HepG2 (cell line): ENCODE data around the gene KIF17. TPM values are rescaled to one million over a fixed set of nuclear protein-coding genes. Genes with fewer than 3 reads are reported as not detected.
A peak's percentile ranks its signal among the peaks of the same experiment; 100 is the strongest.

Source experiments
- AGO1 ChIP-seq: fragments of 200-400 bp; formaldehyde crosslinking; IDR thresholded peaks from 2 replicates; pipeline ENCODE4 v1.6.1; 2017; ENCODE audit warnings: mild to moderate bottlenecking, low read depth, low read length, moderate library complexity; ENCODE audit not compliant: poor library complexity, severe bottlenecking
- ATF1 ChIP-seq: IDR thresholded peaks from 2 replicates; pipeline ENCODE4 v1.6.1; 2016; ENCODE audit warnings: mild to moderate bottlenecking, control low read depth
- CBX2 ChIP-seq, 2 experiments: fragments of 200-600 bp in 1 of 2; sonication (generic); formaldehyde crosslinking in 1 of 2; IDR thresholded peaks; 2 replicates each; pipeline versions ENCODE4 v1.7.0 to v1.8.1; 2018 to 2022; ENCODE audit warnings: low read depth in 2 of 2, low read length in 1 of 2, mild to moderate bottlenecking in 1 of 2, missing genetic modification reagents in 1 of 2
- CENPBD1 ChIP-seq: sonication (generic); formaldehyde crosslinking; IDR thresholded peaks from 2 replicates; pipeline ENCODE4 v1.8.0; 2022; ENCODE audit warnings: missing genetic modification reagents, low read depth, mild to moderate bottlenecking, borderline replicate concordance
- GABPA ChIP-seq, 2 experiments: IDR thresholded peaks; 2 replicates each; pipeline ENCODE4 v1.6.1; 2011 to 2016; ENCODE audit warnings: low read depth in 2 of 2, low read length in 1 of 2, missing biosample characterization in 1 of 2, missing genetic modification characterization in 1 of 2
- HDAC1 ChIP-seq: sonication (generic); formaldehyde crosslinking; IDR thresholded peaks from 2 replicates; pipeline ENCODE4 v1.5.1; 2020; ENCODE audit warnings: mild to moderate bottlenecking, missing genetic modification reagents
- IKZF1 ChIP-seq: fragments of 450-650 bp; IDR thresholded peaks from 2 replicates; pipeline ENCODE4 v1.7.1; 2016
- MAZ ChIP-seq, 2 experiments: sonication (generic) in 1 of 2; formaldehyde crosslinking in 1 of 2; IDR thresholded peaks; 2 replicates each; pipeline versions ENCODE4 v1.5.0 to v1.6.1; 2012 to 2020; ENCODE audit warnings: low read depth in 2 of 2, mild to moderate bottlenecking in 2 of 2, borderline replicate concordance in 1 of 2, improper control_type of control experiment in 1 of 2, low read length in 1 of 2, missing genetic modification reagents in 1 of 2, moderate library complexity in 1 of 2
- NCOA1 ChIP-seq: sonication (generic); formaldehyde crosslinking; IDR thresholded peaks from 2 replicates; pipeline ENCODE4 v1.9.0; 2021; ENCODE audit warnings: missing genetic modification reagents
- PBX2 ChIP-seq: IDR thresholded peaks from 2 replicates; pipeline ENCODE4 v1.6.1; 2016; ENCODE audit warnings: control low read depth
- RCOR2 ChIP-seq: IDR thresholded peaks from 2 replicates; pipeline ENCODE4 v1.6.1; 2016; ENCODE audit warnings: missing biosample characterization, missing genetic modification reagents
- RELA ChIP-seq: sonication (generic); formaldehyde crosslinking; IDR thresholded peaks from 2 replicates; pipeline ENCODE4 v1.4.0; 2020; ENCODE audit warnings: missing genetic modification reagents
- RNF2 ChIP-seq: fragments of 450-650 bp; conservative IDR thresholded peaks from 2 replicates; pipeline ENCODE4 v1.6.1; 2016; ENCODE audit warnings: low read depth
- SALL2 ChIP-seq: sonication (generic); formaldehyde crosslinking; IDR thresholded peaks from 2 replicates; pipeline ENCODE4 v1.8.1; 2023; ENCODE audit warnings: mild to moderate bottlenecking, missing genetic modification reagents, inconsistent platforms
- SMARCC2 ChIP-seq: fragments of 450-650 bp; IDR thresholded peaks from 2 replicates; pipeline ENCODE4 v1.6.1; 2017; ENCODE audit warnings: antibody characterized with exemption, mild to moderate bottlenecking
- SP2 ChIP-seq: sonication (generic); formaldehyde crosslinking; IDR thresholded peaks from 2 replicates; pipeline ENCODE4 v1.5.1; 2020; ENCODE audit warnings: mild to moderate bottlenecking, missing genetic modification reagents
- TBP ChIP-seq: sonication (generic); formaldehyde crosslinking; IDR thresholded peaks from 2 replicates; pipeline ENCODE4 v1.5.0; 2020; ENCODE audit warnings: missing genetic modification reagents
- ZFP37 ChIP-seq: sonication (generic); formaldehyde crosslinking; IDR thresholded peaks from 2 replicates; pipeline ENCODE4 v1.4.0; 2020; ENCODE audit warnings: missing genetic modification reagents, borderline replicate concordance
- ZNF101 ChIP-seq: sonication (generic); formaldehyde crosslinking; IDR thresholded peaks from 2 replicates; pipeline ENCODE4 v1.4.0; 2020; ENCODE audit warnings: mild to moderate bottlenecking, low read depth, missing genetic modification reagents, borderline replicate concordance
- ZNF17 ChIP-seq: sonication (generic); formaldehyde crosslinking; IDR thresholded peaks from 2 replicates; pipeline ENCODE4 v1.5.0; 2020; ENCODE audit warnings: mild to moderate bottlenecking, missing genetic modification reagents
- ZNF180 ChIP-seq: sonication (generic); formaldehyde crosslinking; IDR thresholded peaks from 2 replicates; pipeline ENCODE4 v1.4.0; 2020; ENCODE audit warnings: low read depth, missing genetic modification reagents, borderline replicate concordance
- ZNF264 ChIP-seq: sonication (generic); formaldehyde crosslinking; IDR thresholded peaks from 2 replicates; pipeline ENCODE4 v1.4.0; 2020; ENCODE audit warnings: missing genetic modification reagents
- ZNF577 ChIP-seq: sonication (generic); formaldehyde crosslinking; IDR thresholded peaks from 2 replicates; pipeline ENCODE4 v1.4.0; 2020; ENCODE audit warnings: mild to moderate bottlenecking, low read depth, missing genetic modification reagents, borderline replicate concordance
- ZNF619 ChIP-seq: sonication (generic); formaldehyde crosslinking; IDR thresholded peaks from 2 replicates; pipeline ENCODE4 v1.4.0; 2020; ENCODE audit warnings: mild to moderate bottlenecking, missing genetic modification reagents
- ZNF672 ChIP-seq: sonication (generic); formaldehyde crosslinking; IDR thresholded peaks from 2 replicates; pipeline ENCODE4 v1.8.1; 2022; ENCODE audit warnings: missing genetic modification reagents
- ZNF691 ChIP-seq: sonication (generic); formaldehyde crosslinking; IDR thresholded peaks from 2 replicates; pipeline ENCODE4 v1.4.0; 2020; ENCODE audit warnings: missing genetic modification reagents, low read depth, mild to moderate bottlenecking, borderline replicate concordance
- ZNF720 ChIP-seq: sonication (generic); formaldehyde crosslinking; IDR thresholded peaks from 2 replicates; pipeline ENCODE4 v1.4.0; 2020; ENCODE audit warnings: missing genetic modification reagents
- ZNF724P ChIP-seq: sonication (generic); formaldehyde crosslinking; IDR thresholded peaks from 2 replicates; pipeline ENCODE4 v1.8.0; 2022; ENCODE audit warnings: missing genetic modification reagents, borderline replicate concordance
- ZNF775 ChIP-seq: sonication (generic); formaldehyde crosslinking; IDR thresholded peaks from 2 replicates; pipeline ENCODE4 v1.4.0; 2020; ENCODE audit warnings: missing genetic modification reagents, mild to moderate bottlenecking, moderate library complexity, borderline replicate concordance
- ZNF850 ChIP-seq: sonication (generic); formaldehyde crosslinking; conservative IDR thresholded peaks from 2 replicates; pipeline ENCODE4 v1.9.0; 2021; ENCODE audit warnings: mild to moderate bottlenecking, missing genetic modification reagents
- ZSCAN31 ChIP-seq: sonication (generic); formaldehyde crosslinking; IDR thresholded peaks from 2 replicates; pipeline ENCODE4 v1.5.0; 2020; ENCODE audit warnings: low read depth, mild to moderate bottlenecking, missing genetic modification reagents
- polyA plus RNA-seq, 8 experiments: library from polyadenylated mRNA; depleted of rRNA in 3 of 8; stranded (reverse) in 7 of 8; unstranded in 1 of 8; fragments of >200 nt; fragmentation: Illumina TruSeq in 4 of 8; extraction: Trizol in 4 of 8; gene quantifications; 2 replicates each; pipeline versions ENCODE4 v1.2.1 to v1.2.3, GENCODE V29; 2011 to 2016; ENCODE audit warnings: low read depth in 4 of 8, missing spikeins in 1 of 8, mixed read lengths in 1 of 8; ENCODE audit not compliant: insufficient read depth in 1 of 8
- total RNA-seq, 5 experiments: library from RNA; depleted of rRNA; stranded (reverse); fragments of >200 nt; fragmentation: Illumina TruSeq; extraction: Trizol; gene quantifications; 2 replicates each; pipeline ENCODE4 v1.2.3, GENCODE V29; 2016; ENCODE audit warnings: low read depth in 1 of 5

Gene KIF17
- total and polyA plus RNA-seq, 2 of the 13 experiments (the other 11 are each of a cell fraction or from before 2014, with no cell fraction given): 0.24 to 0.44 TPM

DNA sequence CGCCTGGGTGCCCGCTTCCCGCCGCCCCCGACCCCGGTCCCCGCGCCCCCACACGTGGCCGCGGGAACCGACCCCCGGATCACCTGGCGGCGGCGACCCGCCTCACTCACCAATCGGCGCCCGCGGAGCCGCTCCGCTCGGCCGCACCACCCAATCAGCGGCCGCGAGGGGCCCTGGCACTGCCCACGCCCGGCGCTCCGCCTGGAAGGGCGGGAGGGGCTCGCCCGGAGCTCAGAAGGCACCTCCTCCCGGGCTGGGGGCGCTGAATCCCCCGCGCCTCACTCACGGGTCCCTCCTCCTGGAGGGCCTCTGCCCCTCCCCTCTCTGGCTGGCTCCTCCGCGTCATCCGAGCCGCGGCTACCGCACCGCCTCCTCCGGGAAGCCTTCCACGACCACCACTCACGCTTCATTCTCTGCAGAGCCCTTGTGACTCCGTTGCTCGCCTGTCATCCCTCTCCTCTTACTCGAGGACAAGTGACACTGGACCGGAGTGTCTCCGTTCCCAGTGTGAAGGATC, 14.3 kb upstream of the KIF17 start (continued):
- TF ChIP-seq ZNF691 (no peak), ZNF775 (no peak), PBX2 (no peak), CENPBD1 (CRISPR knock-in tag) (no peak), CBX2 (IDR thresholded peaks at IDR 0.05; ENCODE audit: low read depth, low read length) (no peak), CBX2 (CRISPR knock-in tag; IDR thresholded peaks at IDR 0.05; ENCODE audit: low read depth) (no peak), ZNF850 (CRISPR knock-in tag) (no peak; the same call in 1 of the 2 replicates), RELA (no peak), AGO1 (no peak), SMARCC2 (no peak), ATF1 (CRISPR knock-in tag) (no peak), ZNF180 (CRISPR knock-in tag) (no peak), RNF2 (no peak), SALL2 (CRISPR knock-in tag) (no peak), ZNF264 (CRISPR knock-in tag) (no peak), ZNF101 (CRISPR knock-in tag) (no peak), ZNF672 (no peak), RCOR2 (CRISPR knock-in tag) (peak; percentile 93), ZNF724P (0 out of 2 replicates have a peak, but pooled peaks have one; percentile 29), ZNF720 (no peak), NCOA1 (CRISPR knock-in tag) (no peak), ZFP37 (no peak), ZNF577 (CRISPR knock-in tag) (no peak), TBP (CRISPR knock-in tag) (no peak), ZSCAN31 (CRISPR knock-in tag) (no peak), IKZF1 (no peak), SP2 (peak; percentile 78), MAZ (IDR thresholded peaks at IDR 0.05; ENCODE audit: borderline replicate concordance, low read depth, low read length) (peak; percentile 68), MAZ (CRISPR knock-in tag; IDR thresholded peaks at IDR 0.05; ENCODE audit: low read depth) (peak; percentile 5; the same call in 1 of the 2 replicates), HDAC1 (0 out of 2 replicates have a peak, but pooled peaks have one; percentile 58), GABPA (IDR thresholded peaks at IDR 0.05; ENCODE audit: low read depth, low read length) (no peak), GABPA (CRISPR knock-in tag; IDR thresholded peaks at IDR 0.05; ENCODE audit: low read depth) (no peak), ZNF17 (no peak), ZNF619 (CRISPR knock-in tag) (no peak)
